A673 (cell line): ENCODE measurements around the gene OTUD5. TPM values are rescaled to one million over a fixed set of nuclear protein-coding genes. Genes with fewer than 3 reads are reported as not detected.

Experiments
- BruUV-seq: library from RNA; stranded (reverse); fragments of 400-500 nt; replicated peaks from 2 replicates; lab custom pipeline; 2021; lab: Mats Ljungman, UMichigan
- CTCF ChIA-PET: fragments of 300-600 bp; sonication (Branson Sonifier 250); formaldehyde crosslinking; loops from one replicate; lab custom pipeline; 2022; ENCODE audit warnings: antibody characterized with exemption; lab: Charles Lee
- POLR2A ChIA-PET: fragments of 300-600 bp; sonication (Branson Sonifier 250); formaldehyde crosslinking; loops from one replicate; lab custom pipeline; 2022; ENCODE audit warnings: antibody characterized with exemption; ENCODE audit not compliant: low non-redundant PET; lab: Charles Lee
- DNase-seq: peaks from one replicate; pipeline ENCODE4 v3.0.0-alpha.2; 2015; ENCODE audit warnings: low spot score
- H3K27ac ChIP-seq: fragments of 200-600 bp; sonication (generic); 2 replicates; pipeline ENCODE4 v1.5.1; 2016; ENCODE audit warnings: mixed run types, low read depth, mild to moderate bottlenecking, mixed read lengths, antibody characterized with exemption, low read length; ENCODE audit not compliant: poor library complexity, severe bottlenecking
- H3K27me3 ChIP-seq: fragments of 200-600 bp; sonication (generic); replicated peaks from 2 replicates; pipeline ENCODE4 v1.6.1; 2017; ENCODE audit warnings: mixed run types, low read depth, mild to moderate bottlenecking, mixed read lengths, antibody characterized with exemption, low read length; ENCODE audit not compliant: insufficient read depth, poor library complexity
- H3K36me3 ChIP-seq: fragments of 200-600 bp; sonication (generic); 2 replicates; pipeline ENCODE4 v1.6.1; 2016; ENCODE audit warnings: mixed run types, mild to moderate bottlenecking, mixed read lengths, antibody characterized with exemption, low read length; ENCODE audit not compliant: insufficient read depth, poor library complexity, severe bottlenecking
- H3K4me1 ChIP-seq: fragments of 200-600 bp; sonication (generic); 2 replicates; pipeline ENCODE4 v1.6.1; 2017; ENCODE audit warnings: mixed run types, mild to moderate bottlenecking, mixed read lengths, antibody characterized with exemption, low read length; ENCODE audit not compliant: insufficient read depth, poor library complexity, severe bottlenecking
- H3K4me3 ChIP-seq: fragments of 200-600 bp; sonication (generic); 2 replicates; pipeline ENCODE4 v1.5.1; 2016; ENCODE audit warnings: low read depth, mixed run types, mild to moderate bottlenecking, mixed read lengths, low read length; ENCODE audit not compliant: poor library complexity, severe bottlenecking
- H3K9me3 ChIP-seq: fragments of 200-600 bp; sonication (generic); 2 replicates; pipeline ENCODE4 v1.6.1; 2016; ENCODE audit warnings: mixed run types, low read depth, mild to moderate bottlenecking, mixed read lengths, antibody characterized with exemption, low read length; ENCODE audit not compliant: poor library complexity, severe bottlenecking
- EZH2 ChIP-seq: fragments of 200-600 bp; sonication (generic); IDR thresholded peaks from 2 replicates; pipeline ENCODE4 v1.6.1; 2017; ENCODE audit warnings: borderline replicate concordance, low read depth, mild to moderate bottlenecking, mixed read lengths, antibody characterized with exemption, low read length; ENCODE audit not compliant: poor library complexity, severe bottlenecking
- intact Hi-C: fragments of 100-400 bp; cut with micrococcal nuclease; formaldehyde crosslinking; loops from one replicate; pipeline ENCODE4 v1.10.0; 2022; ENCODE audit not compliant: unreplicated experiment
- total RNA-seq: library from RNA; stranded (reverse); gene quantifications from 2 replicates; pipeline ENCODE4 v1.2.3, GENCODE V29; 2021
- TF ChIP-seq, protein P1 (sequence below): fragments of 300-800, 200-600 bp; sonication (generic); conservative IDR thresholded peaks from 2 replicates; pipeline ENCODE4 v1.5.1; 2017; ENCODE audit warnings: low read depth, mild to moderate bottlenecking, antibody characterized with exemption, low read length, moderate library complexity, mixed read lengths

OTUD5 gene
- total RNA-seq, 1 experiment from 2014 or later, result 67.5 TPM

DNA sequence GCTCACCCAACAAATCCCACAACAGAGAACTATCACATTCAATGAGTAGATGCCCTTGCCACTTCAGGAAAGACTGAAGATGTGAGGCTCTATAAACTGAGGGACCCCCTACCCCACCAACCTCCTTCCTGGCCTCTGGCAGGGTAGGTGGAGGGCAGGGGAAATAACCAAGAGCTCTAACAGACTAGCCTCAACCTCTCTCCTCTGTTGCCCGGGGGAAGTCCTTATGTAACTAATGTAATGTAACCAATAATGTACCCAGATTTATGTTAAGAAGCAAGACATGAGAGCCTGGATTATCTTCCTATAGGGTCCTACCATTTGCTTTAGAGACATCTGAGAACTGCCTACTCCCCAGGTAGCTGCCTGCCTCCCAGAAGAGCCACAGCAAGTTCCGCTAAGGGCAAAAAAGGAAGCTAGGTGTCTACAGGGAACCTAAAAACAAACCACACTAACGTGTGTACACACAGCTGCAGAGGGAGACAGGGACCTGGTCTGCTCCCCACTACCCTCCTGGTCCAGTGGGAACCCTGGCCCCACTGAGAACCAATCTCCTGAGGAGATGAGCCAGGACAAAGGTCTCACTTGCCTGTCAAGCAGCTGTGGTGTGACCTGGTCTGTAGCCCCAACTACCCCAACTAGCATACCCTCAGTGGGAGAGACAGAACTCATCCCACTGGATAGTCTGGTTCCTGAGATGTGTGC lies 17.7 kb downstream of the OTUD5 start:
- no peak overlapping the region for H3K4me3 ChIP-seq
- no TSS peak for BruUV-seq
- peaks cover 3% of the 10 kb centered on the region for H3K36me3 ChIP-seq
- H3K4me1 ChIP-seq, result no peaks in the 10 kb centered on the region
- intact Hi-C loops, result loop anchor here (10.0 kb wide), 1 partner anchor 135 kb away; the partner anchor contains the start of gene HDAC6
- H3K27me3 ChIP-seq, result no peaks in the 10 kb centered on the region
- DNase-seq, result no peak
- no peaks in the 10 kb centered on the region for H3K9me3 ChIP-seq
- ChIA-PET CTCF (no interaction called here), POLR2A (no interaction called here)
- no peak overlapping the region for H3K27ac ChIP-seq
- TF ChIP-seq, protein P1, sequence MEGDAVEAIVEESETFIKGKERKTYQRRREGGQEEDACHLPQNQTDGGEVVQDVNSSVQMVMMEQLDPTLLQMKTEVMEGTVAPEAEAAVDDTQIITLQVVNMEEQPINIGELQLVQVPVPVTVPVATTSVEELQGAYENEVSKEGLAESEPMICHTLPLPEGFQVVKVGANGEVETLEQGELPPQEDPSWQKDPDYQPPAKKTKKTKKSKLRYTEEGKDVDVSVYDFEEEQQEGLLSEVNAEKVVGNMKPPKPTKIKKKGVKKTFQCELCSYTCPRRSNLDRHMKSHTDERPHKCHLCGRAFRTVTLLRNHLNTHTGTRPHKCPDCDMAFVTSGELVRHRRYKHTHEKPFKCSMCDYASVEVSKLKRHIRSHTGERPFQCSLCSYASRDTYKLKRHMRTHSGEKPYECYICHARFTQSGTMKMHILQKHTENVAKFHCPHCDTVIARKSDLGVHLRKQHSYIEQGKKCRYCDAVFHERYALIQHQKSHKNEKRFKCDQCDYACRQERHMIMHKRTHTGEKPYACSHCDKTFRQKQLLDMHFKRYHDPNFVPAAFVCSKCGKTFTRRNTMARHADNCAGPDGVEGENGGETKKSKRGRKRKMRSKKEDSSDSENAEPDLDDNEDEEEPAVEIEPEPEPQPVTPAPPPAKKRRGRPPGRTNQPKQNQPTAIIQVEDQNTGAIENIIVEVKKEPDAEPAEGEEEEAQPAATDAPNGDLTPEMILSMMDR, result no peak
- TF ChIP-seq EZH2, result no peak

DNA sequence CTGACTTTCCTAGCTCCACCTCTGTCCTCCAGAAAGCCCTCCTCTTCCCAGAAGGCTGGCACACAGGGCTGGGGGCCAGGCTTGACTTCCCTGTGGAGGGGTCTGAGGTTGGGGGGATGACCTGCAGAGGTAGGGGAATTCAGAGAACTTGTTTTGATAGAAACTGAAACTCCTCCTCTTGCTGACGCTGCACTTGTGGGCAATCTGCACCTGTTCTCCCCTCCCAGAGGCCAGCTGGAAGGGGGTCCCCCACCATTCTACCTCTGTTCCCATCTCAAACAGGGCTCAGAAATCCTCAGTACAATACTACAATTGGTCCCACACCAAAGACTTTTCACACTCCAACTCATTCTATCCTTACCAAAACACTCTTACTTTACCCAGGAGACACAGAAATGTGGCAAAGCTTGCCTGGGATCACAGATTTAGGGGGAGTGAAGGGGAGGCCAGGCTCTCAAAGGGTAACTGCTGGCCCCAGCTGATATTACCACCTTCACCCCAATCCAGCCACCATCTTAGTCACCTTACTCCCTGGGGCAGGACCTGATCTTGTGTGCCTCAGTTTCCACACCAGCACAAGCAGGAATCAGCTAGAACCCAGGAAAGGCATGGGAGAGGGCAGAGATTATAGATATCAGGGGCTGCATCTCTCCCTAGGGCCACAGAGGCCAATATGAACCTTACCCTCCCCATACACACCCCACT lies 18.5 kb downstream of the OTUD5 start:
- H3K27ac ChIP-seq, result no peak overlapping the region
- TF ChIP-seq EZH2, result no peak
- TF ChIP-seq, protein P1, result no peak
- H3K36me3 ChIP-seq, result peaks cover 9% of the 10 kb centered on the region
- H3K27me3 ChIP-seq, result no peaks in the 10 kb centered on the region
- ChIA-PET CTCF (no interaction called here), POLR2A (no interaction called here)
- DNase-seq, result no peak
- H3K4me3 ChIP-seq, result no peak overlapping the region
- BruUV-seq, result no TSS peak
- intact Hi-C loops, result no loop called here
- no peaks in the 10 kb centered on the region for H3K9me3 ChIP-seq
- no peaks in the 10 kb centered on the region for H3K4me1 ChIP-seq

DNA sequence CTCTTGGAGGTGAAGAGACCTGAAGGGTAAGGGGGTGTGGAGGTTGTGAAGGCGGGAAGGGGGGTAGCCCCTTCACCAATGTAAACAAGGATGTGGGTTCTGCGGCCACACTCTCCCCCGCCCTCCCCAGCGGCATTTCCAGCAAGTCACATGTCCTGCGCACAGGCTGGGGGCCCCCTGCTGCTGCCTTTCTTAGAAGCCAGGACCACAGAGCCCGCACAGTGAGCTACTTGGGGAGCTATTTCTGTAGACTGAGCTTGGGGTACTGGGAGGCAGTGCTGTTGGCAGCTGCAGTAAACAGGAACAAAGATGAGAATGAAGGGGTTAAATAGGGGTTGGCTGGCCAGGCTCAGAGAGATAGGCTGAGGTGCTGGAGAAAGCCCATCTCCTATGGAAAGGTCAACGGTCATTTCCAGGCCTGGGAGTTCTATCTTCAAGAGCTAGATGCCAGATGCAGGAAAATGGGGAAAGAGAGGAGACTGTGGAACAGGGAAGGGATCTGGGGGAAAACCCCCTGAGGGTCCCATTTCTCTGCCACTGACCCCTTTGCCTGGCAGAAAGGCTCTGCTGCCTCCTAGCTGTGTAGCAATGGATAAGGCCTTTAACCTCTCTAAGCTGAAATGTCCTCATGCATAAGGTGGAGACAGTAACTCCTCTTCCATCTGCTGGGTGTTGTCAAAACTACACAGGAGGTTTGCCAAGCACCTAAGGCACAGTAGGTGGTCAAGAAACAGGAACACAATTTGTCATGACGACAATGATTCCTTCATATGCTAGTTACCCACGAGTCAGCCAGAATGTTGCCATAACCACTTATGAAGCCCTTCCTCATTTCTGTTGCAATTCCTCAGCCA lies 20.1 kb downstream of the OTUD5 start:
- Histone ChIP-seq H3K27me3 (no peaks in the 10 kb centered on the region), H3K36me3 (peaks cover 17% of the 10 kb centered on the region), H3K9me3 (no peaks in the 10 kb centered on the region), H3K4me3 (no peak overlapping the region), H3K4me1 (no peaks in the 10 kb centered on the region), H3K27ac (no peak overlapping the region)
- ChIA-PET CTCF (no interaction called here), POLR2A (interaction anchor here (0.6 kb wide), 1 partner anchor 103 kb away, joined by 4 read pairs; no protein-coding TSS in a partner anchor)
- TF ChIP-seq EZH2, result no peak
- TF ChIP-seq, protein P1, result no peak
- intact Hi-C loops, result no loop called here
- BruUV-seq, result no TSS peak
- DNase-seq, result no peak
